ENCODE results near the gene NRXN3. TPM values are rescaled to one million over a fixed set of nuclear protein-coding genes. Genes with fewer than 3 reads are reported as not detected.
A peak's percentile ranks its signal among the peaks of the same experiment; 100 is the strongest.

Gene NRXN3
- total and polyA plus RNA-seq, 4 donors, result 1.5 to 16.6 (median 7.7) TPM

DNA sequence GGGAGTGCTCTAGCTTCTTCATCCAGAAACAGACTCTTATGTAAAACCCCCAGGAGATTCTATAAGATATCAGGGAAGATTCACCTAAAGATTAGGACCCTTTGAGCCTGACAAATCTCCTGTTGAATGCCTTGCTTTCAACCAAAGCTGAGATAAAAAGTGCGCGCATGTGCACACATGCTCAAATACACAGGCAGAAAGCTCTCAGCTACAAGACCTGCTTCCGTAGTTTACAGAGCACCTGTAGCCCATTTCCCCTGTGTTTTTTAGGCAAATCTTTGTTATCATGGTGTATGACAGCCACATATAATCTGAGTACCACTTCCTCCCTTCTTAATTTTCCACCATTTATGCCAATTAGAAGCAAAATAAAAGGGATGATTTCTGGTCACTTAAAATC is 866.9 kb downstream of the NRXN3 start:
- H3K4me3 ChIP-seq (ENCODE audit: low read length in 2 of 2), result no peak overlapping the region
- DNase-seq, result no peak
- H3K27ac ChIP-seq (ENCODE audit: low read depth in 1 of 2, low read length in 2 of 2), result no peak overlapping the region
- H3K27me3 ChIP-seq (ENCODE audit: control insufficient read depth in 1 of 2, insufficient read depth in 2 of 2, low read length in 1 of 2), result peaks cover 0 to 1% of the 10 kb centered on the region in 2 donors
- no peaks in the 10 kb centered on the region for H3K4me1 ChIP-seq (ENCODE audit: control insufficient read depth in 1 of 2, insufficient read depth in 2 of 2, low read length in 2 of 2)
- intact Hi-C loops (cut with DNase I), result no loop called here
- no peaks in the 10 kb centered on the region for H3K36me3 ChIP-seq (ENCODE audit: control insufficient read depth in 1 of 2, insufficient read depth in 2 of 2, low read length in 1 of 2)
- 90 to 94% methylated on average over 3 of the region's 3 CpGs for WGBS, 2 donors
- no peak for ATAC-seq (ENCODE audit: low FRiP score)
- H3K9me3 ChIP-seq (ENCODE audit: control insufficient read depth, low read length), result no peaks in the 10 kb centered on the region

GRCh38 chr14:79037593-79037992 is 867.4 kb downstream of the NRXN3 start:
- DNase-seq, result no peak
- H3K27me3 ChIP-seq (ENCODE audit: control insufficient read depth in 1 of 2, insufficient read depth in 2 of 2, low read length in 1 of 2), result peaks cover 0 to 1% of the 10 kb centered on the region in 2 donors
- WGBS, 2 donors, result 7 to 10% methylated on average over 7 of the region's 7 CpGs
- no peaks in the 10 kb centered on the region for H3K36me3 ChIP-seq (ENCODE audit: control insufficient read depth in 1 of 2, insufficient read depth in 2 of 2, low read length in 1 of 2)
- H3K9me3 ChIP-seq (ENCODE audit: control insufficient read depth, low read length), result no peaks in the 10 kb centered on the region
- H3K27ac ChIP-seq (ENCODE audit: low read depth in 1 of 2, low read length in 2 of 2), result no peak overlapping the region
- no peak for ATAC-seq (ENCODE audit: low FRiP score)
- no peak overlapping the region for H3K4me3 ChIP-seq (ENCODE audit: low read length in 2 of 2)
- intact Hi-C loops (cut with DNase I), result no loop called here
- H3K4me1 ChIP-seq (ENCODE audit: control insufficient read depth in 1 of 2, insufficient read depth in 2 of 2, low read length in 2 of 2), result no peaks in the 10 kb centered on the region

DNA sequence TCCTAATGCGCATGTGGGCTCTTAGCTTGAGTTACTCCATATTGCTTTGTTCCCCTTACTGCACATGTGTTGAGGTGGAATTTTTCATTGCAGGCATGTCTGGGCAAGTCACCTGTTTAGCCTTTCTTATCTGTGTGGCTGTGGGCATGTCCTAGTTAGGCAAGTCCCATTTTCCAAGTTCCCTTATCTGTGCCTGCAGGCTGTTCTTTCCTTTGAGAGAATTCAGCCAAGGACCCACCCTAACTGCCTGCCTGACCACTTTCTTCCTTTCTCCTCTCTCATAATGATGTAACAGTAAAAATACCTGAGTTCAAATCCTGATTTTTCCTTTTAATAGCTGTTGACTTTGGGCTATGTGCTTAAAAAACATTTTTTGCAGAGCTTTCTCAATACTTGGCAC is 870.6 kb downstream of the NRXN3 start:
- Histone ChIP-seq H3K4me3 (ENCODE audit: low read length in 2 of 2) (no peak overlapping the region), H3K4me1 (ENCODE audit: control insufficient read depth in 1 of 2, insufficient read depth in 2 of 2, low read length in 2 of 2) (peaks cover 0 to 3% of the 10 kb centered on the region in 2 donors), H3K27me3 (ENCODE audit: control insufficient read depth in 1 of 2, insufficient read depth in 2 of 2, low read length in 1 of 2) (peaks cover 0 to 1% of the 10 kb centered on the region in 2 donors), H3K27ac (ENCODE audit: low read depth in 1 of 2, low read length in 2 of 2) (no peak overlapping the region), H3K9me3 (ENCODE audit: control insufficient read depth, low read length) (no peaks in the 10 kb centered on the region), H3K36me3 (ENCODE audit: control insufficient read depth in 1 of 2, insufficient read depth in 2 of 2, low read length in 1 of 2) (no peaks in the 10 kb centered on the region)
- WGBS, 2 donors, result 99 to 100% methylated on average over 1 of the region's 1 CpG
- ATAC-seq (ENCODE audit: low FRiP score), result no peak
- DNase-seq, result no peak
- intact Hi-C loops (cut with DNase I), result no loop called here

GRCh38 chr14:79043194-79043889 is 873.2 kb downstream of the NRXN3 start:
- peaks cover 0 to 1% of the 10 kb centered on the region in 2 donors for H3K27me3 ChIP-seq (ENCODE audit: control insufficient read depth in 1 of 2, insufficient read depth in 2 of 2, low read length in 1 of 2)
- DNase-seq (no peak), ATAC-seq (ENCODE audit: low FRiP score) (no peak)
- intact Hi-C loops (cut with DNase I), result no loop called here
- H3K27ac ChIP-seq (ENCODE audit: low read depth in 1 of 2, low read length in 2 of 2), result no peak overlapping the region
- no peak overlapping the region for H3K4me3 ChIP-seq (ENCODE audit: low read length in 2 of 2)
- peaks cover 0 to 3% of the 10 kb centered on the region in 2 donors for H3K4me1 ChIP-seq (ENCODE audit: control insufficient read depth in 1 of 2, insufficient read depth in 2 of 2, low read length in 2 of 2)
- H3K9me3 ChIP-seq (ENCODE audit: control insufficient read depth, low read length), result no peaks in the 10 kb centered on the region
- WGBS, 2 donors, result 91 to 96% methylated on average over 7 of the region's 7 CpGs
- no peaks in the 10 kb centered on the region for H3K36me3 ChIP-seq (ENCODE audit: control insufficient read depth in 1 of 2, insufficient read depth in 2 of 2, low read length in 1 of 2)

- Histone ChIP-seq H3K27me3 (ENCODE audit: control insufficient read depth in 1 of 2, insufficient read depth in 2 of 2, low read length in 1 of 2) (peaks cover 0 to 1% of the 10 kb centered on the region in 2 donors), H3K4me1 (ENCODE audit: control insufficient read depth in 1 of 2, insufficient read depth in 2 of 2, low read length in 2 of 2) (peaks cover 0 to 3% of the 10 kb centered on the region in 2 donors), H3K27ac (ENCODE audit: low read depth in 1 of 2, low read length in 2 of 2) (no peak overlapping the region), H3K9me3 (ENCODE audit: control insufficient read depth, low read length) (no peaks in the 10 kb centered on the region), H3K4me3 (ENCODE audit: low read length in 2 of 2) (no peak overlapping the region), H3K36me3 (ENCODE audit: control insufficient read depth in 1 of 2, insufficient read depth in 2 of 2, low read length in 1 of 2) (no peaks in the 10 kb centered on the region)
- WGBS, 2 donors, result 41 to 47% methylated on average over 8 of the region's 8 CpGs
- DNase-seq, result no peak
- intact Hi-C loops (cut with DNase I), result no loop called here
- no peak for ATAC-seq (ENCODE audit: low FRiP score)
These were observed 874.9 kb downstream of the NRXN3 start for GRCh38 chr14:79044894-79045624.

- no peak for ATAC-seq (ENCODE audit: low FRiP score)
- Histone ChIP-seq H3K27me3 (ENCODE audit: control insufficient read depth in 1 of 2, insufficient read depth in 2 of 2, low read length in 1 of 2) (no peaks in the 10 kb centered on the region), H3K27ac (ENCODE audit: low read depth in 1 of 2, low read length in 2 of 2) (no peak overlapping the region), H3K9me3 (ENCODE audit: control insufficient read depth, low read length) (no peaks in the 10 kb centered on the region), H3K4me3 (ENCODE audit: low read length in 2 of 2) (peak overlapping the region in 1 of 2 donors; percentile 41), H3K4me1 (ENCODE audit: control insufficient read depth in 1 of 2, insufficient read depth in 2 of 2, low read length in 2 of 2) (no peaks in the 10 kb centered on the region), H3K36me3 (ENCODE audit: control insufficient read depth in 1 of 2, insufficient read depth in 2 of 2, low read length in 1 of 2) (no peaks in the 10 kb centered on the region)
- intact Hi-C loops (cut with DNase I), result no loop called here
- no peak for DNase-seq
- 5 to 9% methylated on average over 6 of the region's 6 CpGs for WGBS, 2 donors
These were observed 880.9 kb downstream of the NRXN3 start for GRCh38 chr14:79050787-79051727.

- ATAC-seq (ENCODE audit: low FRiP score) (no peak), DNase-seq (no peak)
- Histone ChIP-seq H3K9me3 (ENCODE audit: control insufficient read depth, low read length) (no peaks in the 10 kb centered on the region), H3K27me3 (ENCODE audit: control insufficient read depth in 1 of 2, insufficient read depth in 2 of 2, low read length in 1 of 2) (no peaks in the 10 kb centered on the region), H3K4me1 (ENCODE audit: control insufficient read depth in 1 of 2, insufficient read depth in 2 of 2, low read length in 2 of 2) (no peaks in the 10 kb centered on the region), H3K27ac (ENCODE audit: low read depth in 1 of 2, low read length in 2 of 2) (no peak overlapping the region), H3K36me3 (ENCODE audit: control insufficient read depth in 1 of 2, insufficient read depth in 2 of 2, low read length in 1 of 2) (no peaks in the 10 kb centered on the region), H3K4me3 (ENCODE audit: low read length in 2 of 2) (peak overlapping the region in 1 of 2 donors; percentile 41)
- WGBS, 2 donors, result 16 to 24% methylated on average over 4 of the region's 4 CpGs
- intact Hi-C loops (cut with DNase I), result no loop called here
These were observed 881.6 kb downstream of the NRXN3 start for GRCh38 chr14:79051742-79052141.

DNA sequence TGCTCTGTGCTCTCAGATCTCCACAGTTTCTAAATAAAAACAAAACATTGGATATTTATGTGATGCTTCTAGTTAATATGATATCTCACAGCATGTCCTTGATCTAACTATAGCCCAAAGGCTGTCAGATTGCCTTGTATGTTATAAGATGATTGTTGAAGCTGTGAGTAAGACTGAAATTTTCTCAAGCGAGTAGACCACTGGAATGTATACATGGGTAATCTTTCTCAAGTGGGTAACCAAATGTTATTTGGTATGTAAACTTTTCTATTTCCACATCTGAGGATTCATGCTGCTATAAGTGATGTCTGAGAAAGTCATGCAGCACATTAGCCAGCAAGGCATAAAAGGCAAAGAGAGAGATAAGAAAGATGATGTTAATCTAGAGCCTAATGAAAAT is 886.7 kb downstream of the NRXN3 start:
- Histone ChIP-seq H3K36me3 (ENCODE audit: control insufficient read depth in 1 of 2, insufficient read depth in 2 of 2, low read length in 1 of 2) (no peaks in the 10 kb centered on the region), H3K4me3 (ENCODE audit: low read length in 2 of 2) (no peak overlapping the region), H3K27me3 (ENCODE audit: control insufficient read depth in 1 of 2, insufficient read depth in 2 of 2, low read length in 1 of 2) (no peaks in the 10 kb centered on the region), H3K9me3 (ENCODE audit: control insufficient read depth, low read length) (no peaks in the 10 kb centered on the region), H3K4me1 (ENCODE audit: control insufficient read depth in 1 of 2, insufficient read depth in 2 of 2, low read length in 2 of 2) (no peaks in the 10 kb centered on the region), H3K27ac (ENCODE audit: low read depth in 1 of 2, low read length in 2 of 2) (no peak overlapping the region)
- 84 to 89% methylated on average over 1 of the region's 1 CpG for WGBS, 2 donors
- DNase-seq (no peak), ATAC-seq (ENCODE audit: low FRiP score) (no peak)
- intact Hi-C loops (cut with DNase I), result no loop called here
